Measurements from ENCODE around the gene GNGT2.
"Not testable (repeated sequence)": the region's sequence is repeated elsewhere in the genome, so short reads cannot be mapped to it uniquely, and the experiment has no call there.

GNGT2 gene

DNA sequence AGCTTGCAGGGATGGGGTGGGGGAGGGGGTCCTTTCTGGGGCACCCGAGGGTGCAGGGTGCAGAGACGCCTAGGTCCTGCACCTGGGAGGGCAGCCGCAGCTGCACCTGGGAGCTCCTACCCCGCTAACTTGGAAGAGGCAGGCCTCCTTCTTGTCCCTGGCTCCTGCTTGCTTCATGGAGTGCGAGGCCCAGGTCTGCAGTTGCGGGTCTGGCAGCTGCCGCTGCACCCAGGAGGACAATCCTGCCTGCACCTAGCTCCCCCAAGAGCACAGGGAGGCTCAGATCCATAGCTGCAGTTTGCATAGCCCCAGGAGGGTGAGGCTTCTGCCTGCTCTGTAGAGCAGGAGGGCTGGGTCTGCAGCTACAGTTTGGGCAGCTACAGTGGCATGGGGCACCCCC lies 26.6 kb downstream of the GNGT2 start:
- Histone ChIP-seq H3K4me3 (replicated peaks; ENCODE audit: low read depth, low read length) (no peak overlapping the region), H3K36me3 (ENCODE audit: control insufficient read depth, insufficient read depth, low read length) (no peaks in the 10 kb centered on the region), H3K27me3 (replicated peaks; ENCODE audit: control insufficient read depth, insufficient read depth, low read length) (no peaks in the 10 kb centered on the region)
- DNase-seq (ENCODE audit: extremely low read depth, insufficient read length): no peak
- TF ChIP-seq, protein P1, sequence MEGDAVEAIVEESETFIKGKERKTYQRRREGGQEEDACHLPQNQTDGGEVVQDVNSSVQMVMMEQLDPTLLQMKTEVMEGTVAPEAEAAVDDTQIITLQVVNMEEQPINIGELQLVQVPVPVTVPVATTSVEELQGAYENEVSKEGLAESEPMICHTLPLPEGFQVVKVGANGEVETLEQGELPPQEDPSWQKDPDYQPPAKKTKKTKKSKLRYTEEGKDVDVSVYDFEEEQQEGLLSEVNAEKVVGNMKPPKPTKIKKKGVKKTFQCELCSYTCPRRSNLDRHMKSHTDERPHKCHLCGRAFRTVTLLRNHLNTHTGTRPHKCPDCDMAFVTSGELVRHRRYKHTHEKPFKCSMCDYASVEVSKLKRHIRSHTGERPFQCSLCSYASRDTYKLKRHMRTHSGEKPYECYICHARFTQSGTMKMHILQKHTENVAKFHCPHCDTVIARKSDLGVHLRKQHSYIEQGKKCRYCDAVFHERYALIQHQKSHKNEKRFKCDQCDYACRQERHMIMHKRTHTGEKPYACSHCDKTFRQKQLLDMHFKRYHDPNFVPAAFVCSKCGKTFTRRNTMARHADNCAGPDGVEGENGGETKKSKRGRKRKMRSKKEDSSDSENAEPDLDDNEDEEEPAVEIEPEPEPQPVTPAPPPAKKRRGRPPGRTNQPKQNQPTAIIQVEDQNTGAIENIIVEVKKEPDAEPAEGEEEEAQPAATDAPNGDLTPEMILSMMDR (IDR thresholded peaks at IDR 0.05; ENCODE audit: insufficient read depth, low read length, poor library complexity, severe bottlenecking): no peak

DNA sequence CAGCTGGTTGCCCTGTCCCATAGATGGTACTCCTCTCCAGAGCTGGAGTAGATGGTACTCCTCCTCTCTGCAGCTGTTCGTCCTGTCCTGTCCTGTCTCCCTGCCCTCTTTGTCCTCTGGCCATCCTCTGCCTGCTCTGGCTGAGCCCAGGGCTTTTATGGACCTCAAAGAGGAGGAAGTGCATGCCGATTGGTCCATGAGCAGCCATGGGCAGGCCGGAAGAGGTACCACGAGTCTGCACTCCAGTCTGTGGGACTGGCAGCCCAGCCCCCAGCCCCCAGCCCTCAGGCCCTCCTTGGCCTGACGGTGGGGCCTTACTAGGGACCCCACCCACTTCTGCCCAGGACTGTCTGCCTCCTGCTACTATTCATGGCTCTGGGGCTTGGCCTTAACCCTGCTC lies 27.0 kb downstream of the GNGT2 start:
- no peaks in the 10 kb centered on the region for H3K36me3 ChIP-seq (ENCODE audit: control insufficient read depth, insufficient read depth, low read length)
- H3K27me3 ChIP-seq (replicated peaks; ENCODE audit: control insufficient read depth, insufficient read depth, low read length): no peaks in the 10 kb centered on the region
- H3K4me3 ChIP-seq (replicated peaks; ENCODE audit: low read depth, low read length): no peak overlapping the region
- TF ChIP-seq, protein P1 (IDR thresholded peaks at IDR 0.05; ENCODE audit: insufficient read depth, low read length, poor library complexity, severe bottlenecking): no peak
- DNase-seq (ENCODE audit: extremely low read depth, insufficient read length): no peak

DNA sequence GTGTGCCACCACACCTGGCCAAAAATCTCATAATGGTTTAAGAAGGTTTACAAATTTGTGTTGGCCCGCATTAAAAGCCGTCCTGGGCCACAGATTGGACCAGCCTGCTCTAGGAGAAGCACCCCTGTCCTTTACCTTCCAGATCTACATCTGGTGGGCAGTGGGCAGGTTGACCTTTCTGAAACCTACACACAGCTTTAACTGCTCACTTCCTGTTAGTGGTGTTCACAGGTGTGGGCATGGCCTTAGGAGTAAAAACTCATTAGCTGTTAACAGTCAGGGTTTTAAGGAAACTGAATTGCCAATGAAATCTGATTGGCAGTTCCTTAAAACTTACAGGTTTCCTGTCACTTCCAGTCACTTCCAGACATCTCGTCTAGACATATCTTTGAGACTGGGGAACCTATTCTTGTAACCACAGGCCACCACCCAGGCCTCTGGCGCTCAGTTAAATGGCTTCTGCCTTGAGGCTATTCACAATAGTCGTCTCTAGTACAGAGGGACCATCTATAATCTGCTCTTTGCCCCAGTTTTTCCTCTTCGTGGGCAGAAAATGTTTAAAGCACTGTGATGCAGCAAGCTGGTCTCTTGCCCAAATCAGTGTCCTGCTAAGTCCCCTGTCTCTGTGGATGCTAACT lies 29.3 kb downstream of the GNGT2 start:
- no peak for DNase-seq (ENCODE audit: extremely low read depth, insufficient read length)
- TF ChIP-seq, protein P1 (IDR thresholded peaks at IDR 0.05; ENCODE audit: insufficient read depth, low read length, poor library complexity, severe bottlenecking): no peak
- no peaks in the 10 kb centered on the region for H3K27me3 ChIP-seq (replicated peaks; ENCODE audit: control insufficient read depth, insufficient read depth, low read length)
- no peak overlapping the region for H3K4me3 ChIP-seq (replicated peaks; ENCODE audit: low read depth, low read length)
- H3K36me3 ChIP-seq (ENCODE audit: control insufficient read depth, insufficient read depth, low read length): no peaks in the 10 kb centered on the region

DNA sequence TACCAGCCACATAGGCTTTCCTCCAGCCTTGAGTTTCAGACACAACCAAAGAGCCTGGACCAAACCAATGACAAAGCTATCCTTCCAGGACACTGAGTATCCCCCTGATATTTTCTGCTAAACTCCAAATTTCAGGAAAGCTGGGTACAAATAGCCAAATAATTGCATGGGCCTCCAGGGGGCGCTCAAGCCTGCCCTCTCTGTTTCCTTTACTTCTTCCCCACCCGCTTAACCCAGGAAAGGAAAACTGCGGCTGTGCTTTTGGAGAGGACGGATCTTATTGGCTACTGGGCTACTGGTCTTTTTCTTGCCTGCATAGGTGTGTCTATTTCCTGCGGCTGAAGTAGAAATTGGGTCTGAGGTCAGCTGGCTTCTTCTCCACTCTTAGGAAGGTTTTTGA lies 30.1 kb downstream of the GNGT2 start:
- H3K36me3 ChIP-seq (ENCODE audit: control insufficient read depth, insufficient read depth, low read length): no peaks in the 10 kb centered on the region
- TF ChIP-seq, protein P1 (IDR thresholded peaks at IDR 0.05; ENCODE audit: insufficient read depth, low read length, poor library complexity, severe bottlenecking): peak; percentile 85
- no peak for DNase-seq (ENCODE audit: extremely low read depth, insufficient read length)

DNA sequence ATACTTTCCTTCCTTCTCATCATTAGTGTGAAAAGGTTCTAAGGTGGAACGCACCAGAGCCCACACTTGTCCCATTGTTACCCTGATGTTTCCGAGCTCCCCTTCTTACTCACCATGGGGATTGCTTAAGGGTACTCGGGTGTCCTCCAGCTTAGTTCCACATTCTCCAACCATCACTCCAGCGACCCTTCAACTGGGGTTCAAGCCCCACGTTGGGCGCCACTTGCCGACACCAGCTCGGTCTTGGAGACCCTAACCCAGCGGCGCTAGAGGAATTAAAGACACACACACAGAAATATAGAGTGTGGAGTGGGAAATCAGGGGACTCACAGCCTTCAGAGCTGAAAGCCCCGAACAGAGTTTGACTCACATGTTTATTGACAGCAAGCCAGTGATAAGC lies 34.4 kb downstream of the GNGT2 start:
- not testable (repeated sequence) for H3K36me3 ChIP-seq (ENCODE audit: control insufficient read depth, insufficient read depth, low read length); DNase-seq (ENCODE audit: extremely low read depth, insufficient read length); H3K4me3 ChIP-seq (replicated peaks; ENCODE audit: low read depth, low read length); H3K27me3 ChIP-seq (replicated peaks; ENCODE audit: control insufficient read depth, insufficient read depth, low read length)

More for the DNA sequence above, 30.1 kb downstream of the GNGT2 start:
- Histone ChIP-seq H3K27me3 (replicated peaks; ENCODE audit: control insufficient read depth, insufficient read depth, low read length) (no peaks in the 10 kb centered on the region), H3K4me3 (replicated peaks; ENCODE audit: low read depth, low read length) (no peak overlapping the region)

DNA sequence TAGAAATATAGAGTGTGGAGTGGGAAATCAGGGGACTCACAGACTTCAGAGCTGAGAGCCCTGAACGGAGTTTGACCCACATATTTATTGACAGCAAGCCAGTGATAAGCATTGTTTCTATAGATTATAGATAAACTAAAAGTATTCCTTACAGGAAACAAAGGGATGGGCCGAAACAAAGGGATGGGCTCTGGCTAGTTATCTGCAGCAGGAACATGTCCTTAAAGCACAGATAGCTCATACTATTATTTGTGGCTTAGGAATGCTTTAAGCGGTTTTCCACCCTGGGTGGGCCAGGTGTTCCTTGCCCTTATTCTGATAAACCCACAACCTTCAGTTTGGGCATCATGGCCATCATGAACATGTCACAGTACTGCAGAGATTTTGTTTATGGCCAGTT lies 39.7 kb downstream of the GNGT2 start:
- not testable (repeated sequence) for H3K36me3 ChIP-seq (ENCODE audit: control insufficient read depth, insufficient read depth, low read length); H3K4me3 ChIP-seq (replicated peaks; ENCODE audit: low read depth, low read length); DNase-seq (ENCODE audit: extremely low read depth, insufficient read length); H3K27me3 ChIP-seq (replicated peaks; ENCODE audit: control insufficient read depth, insufficient read depth, low read length)

DNA sequence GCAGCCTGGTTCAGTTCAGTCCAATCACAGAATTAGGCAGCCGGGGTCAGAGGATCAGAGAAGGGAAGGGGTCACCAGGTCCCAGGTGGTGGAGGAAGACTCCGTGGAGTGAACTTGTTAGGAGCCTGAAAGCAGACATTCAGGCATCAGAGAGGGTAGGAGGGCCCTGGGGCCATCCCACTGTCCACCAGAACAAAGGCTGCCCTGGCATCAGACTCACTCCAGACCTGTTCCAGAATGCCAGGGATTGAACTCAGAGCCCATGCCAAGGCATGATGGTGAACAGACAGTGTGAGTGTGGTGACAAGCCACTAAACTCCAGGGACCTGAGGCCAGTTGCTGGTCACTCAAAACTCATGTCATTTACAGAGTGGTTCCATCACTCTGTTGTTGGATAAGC lies 40.2 kb downstream of the GNGT2 start:
- no peak for DNase-seq (ENCODE audit: extremely low read depth, insufficient read length)
- no peaks in the 10 kb centered on the region; the same call in 1 of the 2 replicates for H3K27me3 ChIP-seq (replicated peaks; ENCODE audit: control insufficient read depth, insufficient read depth, low read length)
- no peaks in the 10 kb centered on the region for H3K36me3 ChIP-seq (ENCODE audit: control insufficient read depth, insufficient read depth, low read length)
- H3K4me3 ChIP-seq (replicated peaks; ENCODE audit: low read depth, low read length): no peak overlapping the region
- TF ChIP-seq, protein P1 (IDR thresholded peaks at IDR 0.05; ENCODE audit: insufficient read depth, low read length, poor library complexity, severe bottlenecking): no peak

All from GM06990 (cell line).